OCI-M1 (cell line): ENCODE measurements around the gene CFAP97D1.

Source experiments
- DNase-seq: peaks from one replicate; lab custom pipeline; 2025; lab: John Stamatoyannopoulos, UW

Gene CFAP97D1

GRCh38 chr17:43799047-43799446, 18.8 kb downstream of the CFAP97D1 start:
- DNase-seq = no peak

- no peak for DNase-seq
Observed at GRCh38 chr17:43800736-43801135, 20.5 kb downstream of the CFAP97D1 start.

- DNase-seq = no peak
Observed at GRCh38 chr17:43801844-43802243, 21.6 kb downstream of the CFAP97D1 start.

- no peak for DNase-seq
Observed at GRCh38 chr17:43803758-43804157, 23.5 kb downstream of the CFAP97D1 start.

GRCh38 chr17:43805117-43805516, 24.9 kb downstream of the CFAP97D1 start:
- no peak for DNase-seq

- no peak for DNase-seq
Observed at GRCh38 chr17:43808076-43808475, 27.8 kb downstream of the CFAP97D1 start.

GRCh38 chr17:43809121-43809520, 28.9 kb downstream of the CFAP97D1 start:
- no peak for DNase-seq

GRCh38 chr17:43810226-43810715, 30.0 kb downstream of the CFAP97D1 start:
- DNase-seq = no peak

GRCh38 chr17:43810823-43811222, 30.6 kb downstream of the CFAP97D1 start:
- no peak for DNase-seq

- DNase-seq = no peak
Observed at GRCh38 chr17:43812396-43813265, 32.4 kb downstream of the CFAP97D1 start.

- no peak for DNase-seq
Observed at GRCh38 chr17:43813386-43813785, 33.2 kb downstream of the CFAP97D1 start.

GRCh38 chr17:43814026-43814425, 33.8 kb downstream of the CFAP97D1 start:
- no peak for DNase-seq

GRCh38 chr17:43814714-43815113, 34.5 kb downstream of the CFAP97D1 start:
- DNase-seq = no peak

GRCh38 chr17:43816336-43817320, 36.4 kb downstream of the CFAP97D1 start:
- no peak for DNase-seq

- DNase-seq = no peak
Observed at GRCh38 chr17:43817826-43818225, 37.6 kb downstream of the CFAP97D1 start.

- no peak for DNase-seq
Observed at GRCh38 chr17:43818966-43819365, 38.7 kb downstream of the CFAP97D1 start.

- no peak for DNase-seq
Observed at GRCh38 chr17:43820759-43821158, 40.5 kb downstream of the CFAP97D1 start.

GRCh38 chr17:43822570-43823190, 42.4 kb downstream of the CFAP97D1 start:
- no peak for DNase-seq

GRCh38 chr17:43823350-43824084, 43.3 kb downstream of the CFAP97D1 start:
- no peak for DNase-seq

GRCh38 chr17:43825567-43825966, 45.3 kb downstream of the CFAP97D1 start:
- DNase-seq = no peak

- no peak for DNase-seq
Observed at GRCh38 chr17:43826206-43826605, 46.0 kb downstream of the CFAP97D1 start.
